ENCODE measurements around the gene VAC14. TPM values are rescaled to one million over a fixed set of nuclear protein-coding genes. Genes with fewer than 3 reads are reported as not detected.

Gene VAC14
- total RNA-seq, 2 experiments from 2014 or later: 26.7 to 28.0 TPM

GRCh38 chr16:70767377-70768202 lies 33.4 kb downstream of the VAC14 start:
- Mint-ChIP-seq H3K27ac (no peak overlapping the region), H3K4me3 (no peak overlapping the region), H3K27me3 (no peaks in the 10 kb centered on the region), H3K9me3 (no peaks in the 10 kb centered on the region), H3K36me3 (ENCODE audit: low read depth) (peaks cover 4% of the 10 kb centered on the region), H3K4me1 (peaks cover 3% of the 10 kb centered on the region)
- ChIA-PET POLR2A (no interaction called here), CTCF (interaction anchor here (0.7 to 1.3 kb wide), 2 partner anchors 19 to 72 kb away, joined by 3 read pairs; no protein-coding TSS in a partner anchor)
- DNase-seq: no peak

- POLR2A ChIA-PET: no interaction called here
- no peaks in the 10 kb centered on the region for H3K27me3 Mint-ChIP-seq
- no peak overlapping the region for H3K27ac Mint-ChIP-seq
- no peaks in the 10 kb centered on the region for H3K9me3 Mint-ChIP-seq
- H3K36me3 Mint-ChIP-seq (ENCODE audit: low read depth): no peaks in the 10 kb centered on the region
- H3K4me3 Mint-ChIP-seq: no peak overlapping the region
- H3K4me1 Mint-ChIP-seq: peaks cover 3% of the 10 kb centered on the region
- CTCF ChIA-PET: interaction anchor here (0.9 to 1.3 kb wide), 2 partner anchors 71 to 87 kb away, joined by 3 read pairs; no protein-coding TSS in a partner anchor
- no peak for DNase-seq
Measured at GRCh38 chr16:70766658-70767057, 34.3 kb downstream of the VAC14 start.

GRCh38 chr16:70766176-70766575 lies 34.8 kb downstream of the VAC14 start:
- ChIA-PET POLR2A (no interaction called here), CTCF (interaction anchor here (0.6 to 0.9 kb wide), 3 partner anchors 86 to 544 kb away, joined by 3 read pairs; no protein-coding TSS in a partner anchor)
- Mint-ChIP-seq H3K9me3 (no peaks in the 10 kb centered on the region), H3K4me1 (peaks cover 3% of the 10 kb centered on the region), H3K4me3 (no peak overlapping the region), H3K27ac (no peak overlapping the region), H3K27me3 (no peaks in the 10 kb centered on the region), H3K36me3 (ENCODE audit: low read depth) (no peaks in the 10 kb centered on the region)
- DNase-seq: no peak

GRCh38 chr16:70765491-70765890 lies 35.5 kb downstream of the VAC14 start:
- Mint-ChIP-seq H3K4me1 (peaks cover 3% of the 10 kb centered on the region), H3K4me3 (no peak overlapping the region), H3K9me3 (no peaks in the 10 kb centered on the region), H3K36me3 (ENCODE audit: low read depth) (peaks cover 3% of the 10 kb centered on the region), H3K27me3 (no peaks in the 10 kb centered on the region), H3K27ac (no peak overlapping the region)
- DNase-seq: no peak
- ChIA-PET CTCF (interaction anchor here (0.6 to 0.7 kb wide), 2 partner anchors 93 to 545 kb away, joined by 3 read pairs; no protein-coding TSS in a partner anchor), POLR2A (no interaction called here)

- POLR2A ChIA-PET: no interaction called here
- Mint-ChIP-seq H3K36me3 (ENCODE audit: low read depth) (peaks cover 6% of the 10 kb centered on the region), H3K4me3 (no peak overlapping the region), H3K4me1 (peaks cover 3% of the 10 kb centered on the region), H3K27me3 (no peaks in the 10 kb centered on the region), H3K27ac (no peak overlapping the region), H3K9me3 (no peaks in the 10 kb centered on the region)
- CTCF ChIA-PET: no interaction called here
- no peak for DNase-seq
Measured at GRCh38 chr16:70764632-70765031, 36.3 kb downstream of the VAC14 start.

- peaks cover 4% of the 10 kb centered on the region for H3K4me1 Mint-ChIP-seq
- no peak overlapping the region for H3K4me3 Mint-ChIP-seq
- POLR2A ChIA-PET: interaction anchor here (0.9 kb wide), 1 partner anchor 23 kb away, joined by 3 read pairs; no protein-coding TSS in a partner anchor
- no peak for DNase-seq
- CTCF ChIA-PET: interaction anchor here (4.0 kb wide), 1 partner anchor 11 kb away, joined by 28 read pairs; no protein-coding TSS in a partner anchor
- H3K27ac Mint-ChIP-seq: peak overlapping the region; percentile 36
- H3K36me3 Mint-ChIP-seq (ENCODE audit: low read depth): peaks cover 12% of the 10 kb centered on the region
- H3K27me3 Mint-ChIP-seq: no peaks in the 10 kb centered on the region
- H3K9me3 Mint-ChIP-seq: no peaks in the 10 kb centered on the region
Measured at GRCh38 chr16:70760221-70760620, 40.7 kb downstream of the VAC14 start.

GRCh38 chr16:70759666-70760065 lies 41.3 kb downstream of the VAC14 start:
- ChIA-PET CTCF (interaction anchor here (4.0 kb wide), 1 partner anchor 11 kb away, joined by 28 read pairs; no protein-coding TSS in a partner anchor), POLR2A (interaction anchor here (0.9 kb wide), 1 partner anchor 22 kb away, joined by 3 read pairs; no protein-coding TSS in a partner anchor)
- Mint-ChIP-seq H3K36me3 (ENCODE audit: low read depth) (peaks cover 12% of the 10 kb centered on the region), H3K4me3 (no peak overlapping the region), H3K4me1 (peaks cover 4% of the 10 kb centered on the region), H3K9me3 (no peaks in the 10 kb centered on the region), H3K27ac (no peak overlapping the region), H3K27me3 (no peaks in the 10 kb centered on the region)
- DNase-seq: no peak

GRCh38 chr16:70758786-70759185 lies 42.2 kb downstream of the VAC14 start:
- Mint-ChIP-seq H3K36me3 (ENCODE audit: low read depth) (peaks cover 12% of the 10 kb centered on the region), H3K27ac (peak overlapping the region; percentile 31), H3K9me3 (no peaks in the 10 kb centered on the region), H3K27me3 (no peaks in the 10 kb centered on the region), H3K4me3 (no peak overlapping the region), H3K4me1 (peaks cover 4% of the 10 kb centered on the region)
- ChIA-PET CTCF (interaction anchor here (4.0 kb wide), 1 partner anchor 12 kb away, joined by 28 read pairs; no protein-coding TSS in a partner anchor), POLR2A (no interaction called here)
- no peak for DNase-seq

- DNase-seq: no peak
- no peaks in the 10 kb centered on the region for H3K9me3 Mint-ChIP-seq
- no peak overlapping the region for H3K4me3 Mint-ChIP-seq
- POLR2A ChIA-PET: no interaction called here
- peaks cover 12% of the 10 kb centered on the region for H3K36me3 Mint-ChIP-seq (ENCODE audit: low read depth)
- H3K27ac Mint-ChIP-seq: no peak overlapping the region
- peaks cover 4% of the 10 kb centered on the region for H3K4me1 Mint-ChIP-seq
- CTCF ChIA-PET: interaction anchor here (0.6 kb wide), 1 partner anchor 14 kb away, joined by 3 read pairs; no protein-coding TSS in a partner anchor
- no peaks in the 10 kb centered on the region for H3K27me3 Mint-ChIP-seq
Measured at GRCh38 chr16:70757183-70757582, 43.8 kb downstream of the VAC14 start.

GRCh38 chr16:70756071-70756470 lies 44.9 kb downstream of the VAC14 start:
- no peak for DNase-seq
- Mint-ChIP-seq H3K4me3 (no peak overlapping the region), H3K27ac (no peak overlapping the region), H3K9me3 (no peaks in the 10 kb centered on the region), H3K4me1 (peaks cover 7% of the 10 kb centered on the region), H3K27me3 (no peaks in the 10 kb centered on the region), H3K36me3 (ENCODE audit: low read depth) (peaks cover 12% of the 10 kb centered on the region)
- ChIA-PET CTCF (no interaction called here), POLR2A (no interaction called here)

GRCh38 chr16:70754851-70755600 lies 45.9 kb downstream of the VAC14 start:
- Mint-ChIP-seq H3K27ac (no peak overlapping the region), H3K4me1 (peaks cover 14% of the 10 kb centered on the region), H3K4me3 (no peak overlapping the region), H3K9me3 (no peaks in the 10 kb centered on the region), H3K27me3 (no peaks in the 10 kb centered on the region), H3K36me3 (ENCODE audit: low read depth) (peaks cover 8% of the 10 kb centered on the region)
- no peak for DNase-seq
- CTCF ChIA-PET: no interaction called here
- POLR2A ChIA-PET: no interaction called here

- Mint-ChIP-seq H3K4me1 (peaks cover 16% of the 10 kb centered on the region), H3K36me3 (ENCODE audit: low read depth) (peaks cover 4% of the 10 kb centered on the region), H3K9me3 (no peaks in the 10 kb centered on the region), H3K4me3 (no peak overlapping the region), H3K27me3 (no peaks in the 10 kb centered on the region), H3K27ac (no peak overlapping the region)
- DNase-seq: no peak
- ChIA-PET CTCF (no interaction called here), POLR2A (no interaction called here)
Measured at GRCh38 chr16:70754371-70754770, 46.6 kb downstream of the VAC14 start.

GRCh38 chr16:70753694-70754325 lies 47.1 kb downstream of the VAC14 start:
- ChIA-PET POLR2A (no interaction called here), CTCF (interaction anchor here (0.9 kb wide), 1 partner anchor 17 kb away, joined by 4 read pairs; no protein-coding TSS in a partner anchor)
- H3K27me3 Mint-ChIP-seq: no peaks in the 10 kb centered on the region
- no peak overlapping the region for H3K4me3 Mint-ChIP-seq
- H3K4me1 Mint-ChIP-seq: peaks cover 21% of the 10 kb centered on the region
- H3K36me3 Mint-ChIP-seq (ENCODE audit: low read depth): peaks cover 4% of the 10 kb centered on the region
- H3K9me3 Mint-ChIP-seq: no peaks in the 10 kb centered on the region
- no peak overlapping the region for H3K27ac Mint-ChIP-seq
- DNase-seq: no peak
